Iris pigment epithelial cell (primary cell): ENCODE measurements around the gene FLAD1.

ENCODE experiments used
- DNase-seq: peaks from one replicate; pipeline ENCODE4 v3.0.0-alpha.2; 2011; ENCODE audit warnings: low read depth

FLAD1 gene

DNA sequence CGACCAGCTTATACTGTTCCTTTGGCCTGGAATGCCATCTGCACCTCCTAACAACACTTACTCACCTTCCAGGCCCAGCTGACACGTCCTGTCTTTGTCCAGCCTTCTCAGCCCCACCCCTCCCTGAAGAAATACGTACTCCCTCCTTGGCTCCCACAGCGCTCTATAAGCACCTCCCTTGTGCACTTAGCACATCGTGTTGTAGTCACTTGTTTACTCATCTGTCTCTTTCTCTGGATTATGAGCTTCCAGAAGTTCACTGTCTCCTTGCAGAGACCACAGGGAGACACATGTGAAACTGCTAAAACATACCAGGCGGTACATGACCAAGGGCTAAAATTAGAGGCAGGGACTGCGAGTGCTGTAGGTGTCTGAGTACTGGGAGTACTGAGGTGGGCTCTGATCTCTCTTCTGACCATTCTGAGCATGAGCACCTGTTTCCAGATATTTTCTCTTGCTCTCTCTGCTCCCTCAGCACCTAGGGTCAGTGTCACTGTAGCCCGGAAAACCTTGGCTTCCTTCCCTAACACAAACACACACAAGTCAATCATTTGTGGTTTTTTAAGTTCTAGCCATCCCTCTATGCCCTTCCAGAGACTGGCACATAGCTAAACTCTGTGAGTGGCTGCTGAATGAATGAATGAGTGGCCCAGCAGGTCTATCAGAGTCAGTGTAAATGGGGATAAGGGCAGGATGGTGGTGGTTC is 55.6 kb downstream of the FLAD1 start:
- DNase-seq, result peak; percentile 70

DNA sequence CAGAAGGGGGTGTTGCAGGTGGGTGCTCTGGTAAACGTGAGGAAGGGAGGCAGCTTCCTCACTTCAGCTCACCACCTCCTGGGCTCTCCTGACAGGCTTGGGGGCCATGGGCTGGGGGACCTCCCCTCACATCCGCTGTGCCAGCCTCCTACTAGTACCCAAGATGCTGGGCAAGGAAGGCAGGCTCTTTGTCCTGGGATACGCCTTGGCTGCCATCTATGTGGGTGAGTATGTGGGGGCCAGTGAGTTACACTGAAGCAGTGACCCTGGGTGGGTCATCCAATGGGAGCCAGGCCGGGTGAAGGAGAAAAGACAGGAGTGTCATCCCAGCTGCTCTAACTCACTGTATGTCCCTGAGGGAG is 56.1 kb downstream of the FLAD1 start:
- DNase-seq, result no peak

DNA sequence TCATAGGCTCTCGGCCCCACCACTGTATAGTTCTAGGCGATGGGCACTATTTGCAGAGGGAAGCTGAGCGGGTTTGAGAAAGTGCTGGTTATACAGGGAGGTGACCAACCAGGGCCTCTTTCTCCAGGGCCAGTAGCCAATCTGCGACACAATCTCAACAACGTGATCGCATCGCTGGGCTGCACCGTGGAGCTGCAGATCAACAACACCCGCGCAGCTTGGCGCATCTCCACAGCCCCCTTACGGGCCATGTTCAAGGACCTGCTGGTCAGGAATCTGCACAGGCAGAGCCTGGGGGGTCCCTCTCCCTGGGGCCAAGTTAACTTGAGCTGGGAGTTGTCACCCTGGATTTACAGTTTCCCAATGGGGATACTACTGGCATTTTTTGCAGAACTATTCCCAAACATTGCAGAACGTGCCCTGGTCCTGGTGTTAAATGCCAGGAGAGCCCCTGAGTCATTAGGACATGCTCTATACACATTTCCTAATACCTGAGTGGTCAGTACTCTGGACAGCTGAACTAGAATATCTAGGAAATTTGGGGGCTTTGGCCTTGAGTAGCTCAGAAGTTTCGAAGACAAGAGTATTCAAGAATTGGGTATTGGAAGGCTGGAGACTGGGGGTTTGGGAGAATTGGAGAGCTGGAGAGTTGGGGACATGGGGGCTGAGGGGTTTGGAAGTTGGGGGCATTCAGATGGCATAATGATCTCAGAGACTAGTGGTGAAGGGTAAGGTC is 57.4 kb downstream of the FLAD1 start:
- DNase-seq, result no peak
